ENCODE data around the gene GALNT13. TPM values are rescaled to one million over a fixed set of nuclear protein-coding genes. Genes with fewer than 3 reads are reported as not detected.

Gene GALNT13
- total RNA-seq, 1 donor from 2014 or later = under 0.01 TPM

- Histone ChIP-seq H3K36me3 (ENCODE audit: control insufficient read depth in 3 of 3, insufficient read depth in 3 of 3, low read length in 3 of 3) (no peaks in the 10 kb centered on the region), H3K27me3 (ENCODE audit: control insufficient read depth in 3 of 3, insufficient read depth in 3 of 3, low read length in 3 of 3) (peaks cover 0 to 2% (median 0%) of the 10 kb centered on the region in 3 donors), H3K27ac (ENCODE audit: low read depth, low read length) (no peak overlapping the region), H3K4me3 (ENCODE audit: low read length in 3 of 3) (no peak overlapping the region), H3K9me3 (ENCODE audit: control insufficient read depth in 3 of 3, low read length in 3 of 3) (no peaks in the 10 kb centered on the region), H3K4me1 (ENCODE audit: control insufficient read depth in 3 of 3, insufficient read depth in 3 of 3, low read length in 3 of 3) (peaks cover 0 to 3% (median 0%) of the 10 kb centered on the region in 3 donors), H3K9ac (ENCODE audit: low read depth in 1 of 3, low read length in 3 of 3) (no peak overlapping the region)
These were observed 502.7 kb downstream of the GALNT13 start for GRCh38 chr2:154374416-154374815.

- no peaks in the 10 kb centered on the region for H3K36me3 ChIP-seq (ENCODE audit: control insufficient read depth in 3 of 3, insufficient read depth in 3 of 3, low read length in 3 of 3)
- no peak overlapping the region for H3K27ac ChIP-seq (ENCODE audit: low read depth, low read length)
- H3K4me1 ChIP-seq (ENCODE audit: control insufficient read depth in 3 of 3, insufficient read depth in 3 of 3, low read length in 3 of 3) = peaks cover 0 to 3% (median 0%) of the 10 kb centered on the region in 3 donors
- peaks cover 0 to 2% (median 0%) of the 10 kb centered on the region in 3 donors for H3K27me3 ChIP-seq (ENCODE audit: control insufficient read depth in 3 of 3, insufficient read depth in 3 of 3, low read length in 3 of 3)
- H3K4me3 ChIP-seq (ENCODE audit: low read length in 3 of 3) = no peak overlapping the region
- H3K9ac ChIP-seq (ENCODE audit: low read depth in 1 of 3, low read length in 3 of 3) = no peak overlapping the region
- H3K9me3 ChIP-seq (ENCODE audit: control insufficient read depth in 3 of 3, low read length in 3 of 3) = no peaks in the 10 kb centered on the region
These were observed 503.8 kb downstream of the GALNT13 start for GRCh38 chr2:154375579-154375931.

DNA sequence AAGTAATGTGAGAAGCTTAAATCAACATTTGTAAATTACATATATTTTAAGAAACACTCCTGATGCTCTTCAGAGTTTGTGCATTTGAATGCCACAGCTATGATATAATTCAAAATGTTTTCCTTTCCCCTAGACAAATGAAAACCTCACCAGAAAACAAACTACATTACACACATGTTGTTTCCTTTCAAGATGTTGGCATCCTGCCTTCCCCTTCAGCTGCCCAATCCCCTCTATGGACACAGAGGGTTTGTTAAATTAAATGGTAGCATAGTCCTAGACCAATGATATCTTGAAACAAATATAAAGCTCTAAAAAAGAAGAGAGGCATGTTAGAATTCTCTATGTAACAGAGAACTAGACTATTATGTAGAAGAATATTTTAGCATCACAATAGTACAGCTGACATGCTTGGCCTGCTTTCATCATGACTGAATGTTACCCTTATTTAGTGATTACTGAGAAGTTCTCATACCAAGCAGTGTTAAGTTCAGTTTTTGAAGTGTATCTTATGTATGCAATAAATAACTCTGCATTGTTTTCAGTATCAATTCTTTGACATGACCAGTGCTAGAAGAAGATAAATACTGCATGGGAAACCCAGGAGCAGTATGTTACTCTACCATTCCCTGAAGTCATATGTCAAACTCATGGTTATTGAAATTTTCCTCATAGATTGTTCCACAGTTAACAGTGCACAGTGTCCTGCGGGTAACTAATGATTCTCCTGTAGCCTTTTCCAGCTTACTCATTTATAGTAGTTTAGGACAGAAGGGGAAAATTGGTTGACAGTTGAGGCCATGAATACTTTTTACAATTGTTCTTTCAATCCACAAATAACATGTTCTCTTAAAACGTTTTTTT, 510.4 kb downstream of the GALNT13 start:
- no peaks in the 10 kb centered on the region for H3K36me3 ChIP-seq (ENCODE audit: control insufficient read depth in 3 of 3, insufficient read depth in 3 of 3, low read length in 3 of 3)
- no peaks in the 10 kb centered on the region for H3K27me3 ChIP-seq (ENCODE audit: control insufficient read depth in 3 of 3, insufficient read depth in 3 of 3, low read length in 3 of 3)
- H3K9me3 ChIP-seq (ENCODE audit: control insufficient read depth in 3 of 3, low read length in 3 of 3) = no peaks in the 10 kb centered on the region
- H3K4me3 ChIP-seq (ENCODE audit: low read length in 3 of 3) = no peak overlapping the region
- no peaks in the 10 kb centered on the region for H3K4me1 ChIP-seq (ENCODE audit: control insufficient read depth in 3 of 3, insufficient read depth in 3 of 3, low read length in 3 of 3)
- no peak overlapping the region for H3K9ac ChIP-seq (ENCODE audit: low read depth in 1 of 3, low read length in 3 of 3)
- no peak overlapping the region for H3K27ac ChIP-seq (ENCODE audit: low read depth, low read length)

- no peak overlapping the region for H3K9ac ChIP-seq (ENCODE audit: low read depth in 1 of 3, low read length in 3 of 3)
- H3K4me3 ChIP-seq (ENCODE audit: low read length in 3 of 3) = no peak overlapping the region
- no peaks in the 10 kb centered on the region for H3K4me1 ChIP-seq (ENCODE audit: control insufficient read depth in 3 of 3, insufficient read depth in 3 of 3, low read length in 3 of 3)
- no peaks in the 10 kb centered on the region for H3K27me3 ChIP-seq (ENCODE audit: control insufficient read depth in 3 of 3, insufficient read depth in 3 of 3, low read length in 3 of 3)
- no peaks in the 10 kb centered on the region for H3K9me3 ChIP-seq (ENCODE audit: control insufficient read depth in 3 of 3, low read length in 3 of 3)
- no peaks in the 10 kb centered on the region for H3K36me3 ChIP-seq (ENCODE audit: control insufficient read depth in 3 of 3, insufficient read depth in 3 of 3, low read length in 3 of 3)
- H3K27ac ChIP-seq (ENCODE audit: low read depth, low read length) = no peak overlapping the region
These were observed 514.5 kb downstream of the GALNT13 start for GRCh38 chr2:154386186-154386585.

- H3K4me3 ChIP-seq (ENCODE audit: low read length in 3 of 3) = no peak overlapping the region
- H3K27ac ChIP-seq (ENCODE audit: low read depth, low read length) = no peak overlapping the region
- H3K9me3 ChIP-seq (ENCODE audit: control insufficient read depth in 3 of 3, low read length in 3 of 3) = no peaks in the 10 kb centered on the region
- no peaks in the 10 kb centered on the region for H3K27me3 ChIP-seq (ENCODE audit: control insufficient read depth in 3 of 3, insufficient read depth in 3 of 3, low read length in 3 of 3)
- H3K9ac ChIP-seq (ENCODE audit: low read depth in 1 of 3, low read length in 3 of 3) = no peak overlapping the region
- no peaks in the 10 kb centered on the region for H3K36me3 ChIP-seq (ENCODE audit: control insufficient read depth in 3 of 3, insufficient read depth in 3 of 3, low read length in 3 of 3)
- no peaks in the 10 kb centered on the region for H3K4me1 ChIP-seq (ENCODE audit: control insufficient read depth in 3 of 3, insufficient read depth in 3 of 3, low read length in 3 of 3)
These were observed 519.3 kb downstream of the GALNT13 start for GRCh38 chr2:154391051-154391450.

DNA sequence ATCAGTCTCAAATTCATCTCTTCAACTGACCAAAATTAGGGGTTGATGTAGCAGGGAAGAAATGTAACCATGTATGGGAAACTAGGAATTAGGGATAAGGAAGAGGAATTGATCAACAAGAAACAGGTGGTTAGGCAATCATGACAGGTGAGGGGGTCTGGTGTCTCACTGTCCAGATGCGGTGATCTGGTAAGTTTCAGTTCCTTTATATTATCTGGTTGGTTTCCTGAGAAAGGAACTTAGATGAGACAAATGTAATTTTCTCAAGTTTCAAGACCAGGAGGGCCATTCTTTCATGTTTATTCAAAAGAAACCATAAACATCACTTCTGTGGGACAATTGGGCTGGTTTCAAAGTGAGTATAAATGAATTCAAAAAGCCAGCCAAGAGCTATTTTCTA, 520.5 kb downstream of the GALNT13 start:
- H3K27me3 ChIP-seq (ENCODE audit: control insufficient read depth in 3 of 3, insufficient read depth in 3 of 3, low read length in 3 of 3) = no peaks in the 10 kb centered on the region
- no peaks in the 10 kb centered on the region for H3K9me3 ChIP-seq (ENCODE audit: control insufficient read depth in 3 of 3, low read length in 3 of 3)
- no peak overlapping the region for H3K27ac ChIP-seq (ENCODE audit: low read depth, low read length)
- no peaks in the 10 kb centered on the region for H3K36me3 ChIP-seq (ENCODE audit: control insufficient read depth in 3 of 3, insufficient read depth in 3 of 3, low read length in 3 of 3)
- no peak overlapping the region for H3K9ac ChIP-seq (ENCODE audit: low read depth in 1 of 3, low read length in 3 of 3)
- no peaks in the 10 kb centered on the region for H3K4me1 ChIP-seq (ENCODE audit: control insufficient read depth in 3 of 3, insufficient read depth in 3 of 3, low read length in 3 of 3)
- no peak overlapping the region for H3K4me3 ChIP-seq (ENCODE audit: low read length in 3 of 3)

GRCh38 chr2:154394600-154394999, 522.9 kb downstream of the GALNT13 start:
- H3K27ac ChIP-seq (ENCODE audit: low read depth, low read length) = no peak overlapping the region
- H3K36me3 ChIP-seq (ENCODE audit: control insufficient read depth in 3 of 3, insufficient read depth in 3 of 3, low read length in 3 of 3) = no peaks in the 10 kb centered on the region
- no peaks in the 10 kb centered on the region for H3K4me1 ChIP-seq (ENCODE audit: control insufficient read depth in 3 of 3, insufficient read depth in 3 of 3, low read length in 3 of 3)
- H3K4me3 ChIP-seq (ENCODE audit: low read length in 3 of 3) = no peak overlapping the region
- H3K9ac ChIP-seq (ENCODE audit: low read depth in 1 of 3, low read length in 3 of 3) = no peak overlapping the region
- no peaks in the 10 kb centered on the region for H3K9me3 ChIP-seq (ENCODE audit: control insufficient read depth in 3 of 3, low read length in 3 of 3)
- no peaks in the 10 kb centered on the region for H3K27me3 ChIP-seq (ENCODE audit: control insufficient read depth in 3 of 3, insufficient read depth in 3 of 3, low read length in 3 of 3)

- Histone ChIP-seq H3K27ac (ENCODE audit: low read depth, low read length) (no peak overlapping the region), H3K9me3 (ENCODE audit: control insufficient read depth in 3 of 3, low read length in 3 of 3) (no peaks in the 10 kb centered on the region), H3K36me3 (ENCODE audit: control insufficient read depth in 3 of 3, insufficient read depth in 3 of 3, low read length in 3 of 3) (no peaks in the 10 kb centered on the region), H3K27me3 (ENCODE audit: control insufficient read depth in 3 of 3, insufficient read depth in 3 of 3, low read length in 3 of 3) (no peaks in the 10 kb centered on the region), H3K4me3 (ENCODE audit: low read length in 3 of 3) (no peak overlapping the region), H3K9ac (ENCODE audit: low read depth in 1 of 3, low read length in 3 of 3) (no peak overlapping the region), H3K4me1 (ENCODE audit: control insufficient read depth in 3 of 3, insufficient read depth in 3 of 3, low read length in 3 of 3) (no peaks in the 10 kb centered on the region)
These were observed 529.0 kb downstream of the GALNT13 start for GRCh38 chr2:154400563-154401290.

DNA sequence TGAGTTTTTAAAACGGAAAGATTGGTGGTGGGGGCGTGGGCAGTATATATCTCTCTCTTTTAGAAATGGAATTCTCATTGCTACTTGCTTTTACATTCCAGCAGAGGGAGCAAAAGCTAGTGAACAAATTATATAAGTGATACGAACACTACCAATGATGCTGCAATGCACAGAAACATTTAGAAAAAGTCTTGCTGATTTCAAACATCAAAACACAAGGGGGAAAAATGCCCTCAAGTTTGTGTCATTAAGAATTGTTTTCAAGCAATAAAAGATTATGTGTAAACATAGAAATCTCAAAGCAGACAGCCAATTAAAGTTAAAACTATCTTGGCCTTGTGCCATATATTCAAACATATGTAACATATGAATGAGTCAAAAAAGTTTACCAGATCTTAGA, 530.5 kb downstream of the GALNT13 start:
- Histone ChIP-seq H3K4me1 (ENCODE audit: control insufficient read depth in 3 of 3, insufficient read depth in 3 of 3, low read length in 3 of 3) (no peaks in the 10 kb centered on the region), H3K36me3 (ENCODE audit: control insufficient read depth in 3 of 3, insufficient read depth in 3 of 3, low read length in 3 of 3) (no peaks in the 10 kb centered on the region), H3K27me3 (ENCODE audit: control insufficient read depth in 3 of 3, insufficient read depth in 3 of 3, low read length in 3 of 3) (no peaks in the 10 kb centered on the region), H3K27ac (ENCODE audit: low read depth, low read length) (no peak overlapping the region), H3K9me3 (ENCODE audit: control insufficient read depth in 3 of 3, low read length in 3 of 3) (no peaks in the 10 kb centered on the region), H3K4me3 (ENCODE audit: low read length in 3 of 3) (no peak overlapping the region), H3K9ac (ENCODE audit: low read depth in 1 of 3, low read length in 3 of 3) (no peak overlapping the region)

DNA sequence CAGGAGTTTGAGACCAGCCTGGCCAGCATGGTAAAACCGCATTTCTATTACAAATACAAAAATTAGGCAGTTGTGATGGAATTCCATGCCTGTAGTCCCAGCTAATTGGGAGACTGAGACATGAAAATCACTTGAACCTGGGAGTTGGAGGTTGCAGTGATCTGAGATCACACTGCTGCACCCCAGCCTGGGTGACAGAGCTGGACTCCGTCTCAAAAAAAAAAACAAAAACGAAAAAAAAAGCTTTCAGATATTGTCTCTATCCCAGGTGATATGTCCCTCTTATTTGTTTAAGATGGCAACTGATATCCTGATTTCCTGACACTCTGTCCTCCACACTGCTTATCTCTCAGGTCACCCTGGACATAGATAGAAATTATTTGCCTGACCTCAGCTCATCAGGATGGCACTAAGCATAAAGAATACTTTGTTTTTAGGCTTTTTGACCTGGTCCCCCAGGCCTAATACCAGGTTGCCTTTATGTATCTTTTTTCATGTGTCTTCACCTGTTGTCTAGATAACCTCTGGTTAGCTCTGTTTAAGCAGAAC, 531.6 kb downstream of the GALNT13 start:
- H3K4me1 ChIP-seq (ENCODE audit: control insufficient read depth in 3 of 3, insufficient read depth in 3 of 3, low read length in 3 of 3) = no peaks in the 10 kb centered on the region
- no peaks in the 10 kb centered on the region for H3K9me3 ChIP-seq (ENCODE audit: control insufficient read depth in 3 of 3, low read length in 3 of 3)
- H3K4me3 ChIP-seq (ENCODE audit: low read length in 3 of 3) = no peak overlapping the region

More for the DNA sequence above, 531.6 kb downstream of the GALNT13 start:
- Histone ChIP-seq H3K36me3 (ENCODE audit: control insufficient read depth in 3 of 3, insufficient read depth in 3 of 3, low read length in 3 of 3) (no peaks in the 10 kb centered on the region), H3K9ac (ENCODE audit: low read depth in 1 of 3, low read length in 3 of 3) (no peak overlapping the region), H3K27me3 (ENCODE audit: control insufficient read depth in 3 of 3, insufficient read depth in 3 of 3, low read length in 3 of 3) (no peaks in the 10 kb centered on the region), H3K27ac (ENCODE audit: low read depth, low read length) (no peak overlapping the region)
